Choroid plexus epithelial cell (primary cell): ENCODE results near the gene MPG.

Experiments
- DNase-seq: peaks from one replicate; pipeline ENCODE4 v3.0.0-alpha.2; 2010; ENCODE audit warnings: low read depth
- H3K4me3 ChIP-seq: 2 replicates; pipeline ENCODE4 v1.5.1; 2011; ENCODE audit warnings: low read depth, mild to moderate bottlenecking, control low read depth, low read length, moderate library complexity
- TF ChIP-seq, protein P1 (sequence below): conservative IDR thresholded peaks from 2 replicates; pipeline ENCODE4 v1.5.1; 2011; ENCODE audit warnings: low read depth, mild to moderate bottlenecking, control low read depth, inconsistent platforms, low read length, moderate library complexity

MPG gene

DNA sequence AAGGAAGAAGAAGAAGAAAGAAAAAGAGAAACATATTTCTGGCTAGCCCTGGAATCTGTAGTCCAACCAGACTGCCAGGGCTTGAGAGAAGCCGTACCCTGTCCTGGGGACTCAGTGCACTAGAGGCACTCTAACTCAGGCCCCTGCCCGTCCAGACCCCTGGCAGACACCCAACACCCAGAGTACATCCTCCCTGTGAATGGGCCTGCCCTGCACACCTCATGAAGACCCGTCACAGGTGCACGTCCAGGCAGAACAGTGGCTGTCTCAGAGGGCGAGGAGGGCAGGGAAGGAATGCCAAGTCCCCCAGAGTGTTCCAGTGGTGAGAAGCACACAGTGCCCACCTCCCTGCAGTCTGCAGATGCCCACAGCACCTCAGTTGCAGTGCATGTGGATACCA lies 23.0 kb downstream of the MPG start:
- no peak overlapping the region for H3K4me3 ChIP-seq
- DNase-seq = no peak
- TF ChIP-seq, protein P1, sequence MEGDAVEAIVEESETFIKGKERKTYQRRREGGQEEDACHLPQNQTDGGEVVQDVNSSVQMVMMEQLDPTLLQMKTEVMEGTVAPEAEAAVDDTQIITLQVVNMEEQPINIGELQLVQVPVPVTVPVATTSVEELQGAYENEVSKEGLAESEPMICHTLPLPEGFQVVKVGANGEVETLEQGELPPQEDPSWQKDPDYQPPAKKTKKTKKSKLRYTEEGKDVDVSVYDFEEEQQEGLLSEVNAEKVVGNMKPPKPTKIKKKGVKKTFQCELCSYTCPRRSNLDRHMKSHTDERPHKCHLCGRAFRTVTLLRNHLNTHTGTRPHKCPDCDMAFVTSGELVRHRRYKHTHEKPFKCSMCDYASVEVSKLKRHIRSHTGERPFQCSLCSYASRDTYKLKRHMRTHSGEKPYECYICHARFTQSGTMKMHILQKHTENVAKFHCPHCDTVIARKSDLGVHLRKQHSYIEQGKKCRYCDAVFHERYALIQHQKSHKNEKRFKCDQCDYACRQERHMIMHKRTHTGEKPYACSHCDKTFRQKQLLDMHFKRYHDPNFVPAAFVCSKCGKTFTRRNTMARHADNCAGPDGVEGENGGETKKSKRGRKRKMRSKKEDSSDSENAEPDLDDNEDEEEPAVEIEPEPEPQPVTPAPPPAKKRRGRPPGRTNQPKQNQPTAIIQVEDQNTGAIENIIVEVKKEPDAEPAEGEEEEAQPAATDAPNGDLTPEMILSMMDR = no peak

DNA sequence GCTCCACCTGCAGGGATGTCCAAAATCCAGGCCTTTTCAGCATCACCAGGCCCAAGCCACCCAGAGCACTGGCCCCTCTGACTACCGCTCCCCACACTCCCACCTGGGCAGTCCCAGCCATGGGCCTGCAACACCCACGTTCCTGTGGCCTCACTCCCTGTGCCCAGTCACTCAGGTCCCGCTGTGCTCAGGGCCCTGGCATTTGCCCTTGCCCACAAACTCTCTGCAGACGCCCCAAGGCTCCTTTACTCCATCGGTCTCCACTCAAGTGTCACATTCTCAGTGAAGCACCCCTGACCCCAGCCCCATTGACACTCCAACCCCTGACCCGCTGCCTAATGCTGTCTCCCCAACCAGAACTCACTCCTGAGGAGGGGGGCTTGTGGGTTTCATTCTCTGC lies 23.6 kb downstream of the MPG start:
- no peak overlapping the region for H3K4me3 ChIP-seq
- DNase-seq = no peak
- TF ChIP-seq, protein P1 = no peak

DNA sequence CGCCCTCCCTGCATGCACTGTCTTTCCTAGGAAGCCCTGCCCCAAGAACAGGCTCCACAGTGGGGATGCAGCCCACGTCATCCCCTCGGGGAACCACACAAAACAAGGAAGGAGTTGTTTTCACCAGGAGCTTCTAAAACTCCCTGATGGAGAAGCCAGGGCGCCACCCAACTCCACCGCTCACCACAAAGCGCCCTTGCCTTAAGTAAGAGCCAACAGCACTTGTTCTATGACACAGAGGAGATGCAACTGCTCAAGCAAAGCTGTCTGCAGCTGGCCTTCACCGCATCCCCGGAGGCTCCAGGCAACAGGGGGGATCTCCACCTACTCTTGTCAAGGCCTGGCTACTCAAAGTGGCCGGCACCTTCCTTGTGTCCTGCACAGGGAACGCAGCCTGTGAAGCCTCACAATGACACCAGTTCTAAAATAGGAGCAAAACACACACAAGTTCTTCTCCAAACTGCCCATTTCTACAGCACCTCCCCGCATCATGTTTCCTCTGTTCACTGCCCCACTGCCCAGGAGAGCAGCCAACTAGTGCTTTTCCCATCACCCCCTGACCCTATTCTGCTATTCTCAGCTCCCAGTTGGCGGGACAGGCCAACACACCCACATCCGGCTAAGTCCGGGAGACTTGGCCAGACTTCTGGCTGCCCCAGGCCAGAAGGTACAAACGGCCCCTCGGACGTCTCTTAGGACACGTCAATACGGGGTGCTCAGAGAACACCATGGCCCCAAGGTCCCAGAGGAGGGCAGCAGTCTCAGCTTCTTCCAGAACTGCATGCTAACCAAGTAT lies 24.2 kb downstream of the MPG start:
- no peak overlapping the region for H3K4me3 ChIP-seq
- TF ChIP-seq, protein P1 = no peak

DNA sequence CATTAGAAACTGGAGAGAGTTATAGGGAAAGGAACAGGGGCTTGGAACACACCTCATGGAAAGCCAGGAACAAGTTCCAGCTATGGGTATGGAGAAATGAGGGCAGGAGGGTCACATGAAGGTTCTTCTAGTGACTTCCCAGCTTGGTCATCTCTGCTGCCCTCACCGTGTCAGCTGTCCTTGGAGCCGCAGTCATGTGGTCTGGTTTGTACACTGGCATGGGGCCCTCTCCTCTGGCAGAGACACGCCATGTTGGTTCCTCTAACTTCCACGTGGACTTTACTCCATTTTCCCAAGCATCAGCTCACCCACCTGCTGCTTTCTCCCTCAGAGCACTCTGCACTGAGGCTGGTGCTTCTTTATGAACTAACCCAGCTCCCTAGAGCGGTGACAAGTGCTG lies 26.3 kb downstream of the MPG start:
- TF ChIP-seq, protein P1 = no peak
- no peak for DNase-seq
- H3K4me3 ChIP-seq = no peak overlapping the region

More for the DNA sequence above, 24.2 kb downstream of the MPG start:
- peak; percentile 69 for DNase-seq

DNA sequence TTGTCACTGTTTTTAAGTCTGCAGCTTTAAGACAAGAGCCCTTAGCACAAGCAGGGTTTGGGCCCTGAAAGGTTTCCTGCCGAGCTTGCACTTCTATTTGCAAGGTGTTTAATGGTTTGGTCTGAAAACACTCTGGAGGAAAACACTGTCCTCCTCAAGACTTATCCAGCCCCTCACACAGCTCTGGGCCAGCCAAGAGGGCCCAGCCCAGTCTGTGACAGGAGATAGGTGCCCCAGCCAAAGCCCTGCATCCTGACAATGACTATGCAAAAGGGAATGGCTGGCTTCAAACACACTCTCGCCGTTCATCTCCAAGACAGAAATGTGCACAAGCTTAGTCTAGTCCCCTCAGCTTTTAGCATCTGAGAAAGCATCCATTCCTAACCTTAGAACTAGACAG lies 26.9 kb downstream of the MPG start:
- TF ChIP-seq, protein P1 = no peak
- no peak for DNase-seq
- no peak overlapping the region for H3K4me3 ChIP-seq

DNA sequence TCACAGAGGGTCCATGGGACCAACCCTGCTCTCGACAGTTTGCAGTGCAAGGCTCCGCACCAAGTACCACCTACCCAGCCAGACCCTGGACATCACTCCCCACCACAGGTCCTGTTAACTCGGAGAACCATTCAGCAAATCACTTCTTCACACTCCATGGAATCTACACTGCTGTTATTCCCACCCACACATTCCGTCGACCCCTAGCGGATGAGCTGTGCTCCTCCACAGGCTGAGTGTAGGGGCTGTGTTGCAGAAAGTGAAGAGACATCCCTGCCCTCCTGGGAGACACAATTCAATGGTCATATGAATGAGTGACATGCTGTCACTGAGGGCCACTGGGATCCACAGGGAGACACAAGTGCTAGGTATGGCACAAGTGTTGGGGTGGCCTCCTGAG lies 27.5 kb downstream of the MPG start:
- TF ChIP-seq, protein P1 = no peak
- no peak for DNase-seq
- no peak overlapping the region for H3K4me3 ChIP-seq

DNA sequence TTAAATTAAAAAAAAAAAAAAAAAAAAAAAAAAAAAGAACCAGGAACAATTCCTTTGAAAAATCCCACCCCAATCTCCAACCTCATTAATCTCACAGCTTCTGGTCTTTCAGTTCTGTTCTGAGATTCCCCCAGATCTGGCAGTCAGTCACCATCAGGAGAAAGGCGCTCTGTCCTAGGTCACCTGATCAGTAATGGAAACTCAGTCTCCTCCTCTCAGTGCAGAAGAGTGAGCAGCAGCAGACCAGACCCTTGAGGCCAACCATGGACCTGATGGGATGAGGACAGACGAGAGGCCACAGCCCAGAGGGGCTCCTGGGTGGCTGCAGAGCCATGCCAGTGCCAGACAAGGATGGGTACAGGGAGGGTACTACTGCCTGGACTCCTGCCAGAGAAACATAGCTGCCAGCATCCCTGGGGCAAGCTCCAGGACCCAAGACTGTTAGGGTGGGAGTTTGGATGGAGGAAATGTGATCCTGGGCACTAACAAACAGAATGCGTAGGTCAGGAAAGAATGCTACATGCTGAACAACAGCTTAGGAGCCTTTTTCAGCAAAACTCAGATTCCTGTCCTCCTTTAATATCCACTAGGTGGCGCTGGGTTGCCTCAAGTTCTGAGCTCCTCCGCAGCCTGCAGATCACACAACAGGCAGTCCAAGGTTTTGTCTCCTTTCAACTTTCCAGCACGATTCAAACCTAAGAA lies 28.7 kb downstream of the MPG start:
- TF ChIP-seq, protein P1 = peak; percentile 92
- H3K4me3 ChIP-seq = no peak overlapping the region
- DNase-seq = peak; percentile 93
